Fibroblast of the aortic adventitia (primary cell): ENCODE measurements around the gene PACSIN3. TPM values are rescaled to one million over a fixed set of nuclear protein-coding genes. Genes with fewer than 3 reads are reported as not detected.

Experiments used
- DNase-seq: peaks from one replicate; pipeline ENCODE4 v3.0.0-alpha.2; 2010; ENCODE audit warnings: low read depth
- H3K4me3 ChIP-seq: 2 replicates; pipeline ENCODE4 v1.5.1; 2011; ENCODE audit warnings: low read depth, mild to moderate bottlenecking, control low read depth, low read length, moderate library complexity
- total RNA-seq: library from RNA; depleted of rRNA; stranded (reverse); fragments of >200 nt; gene quantifications from 2 replicates; pipeline ENCODE4 v1.2.3, GENCODE V29; 2012; ENCODE audit warnings: low replicate concordance
- TF ChIP-seq, protein P1 (sequence below): IDR thresholded peaks from 2 replicates; pipeline ENCODE4 v1.5.1; 2011; ENCODE audit warnings: mild to moderate bottlenecking, low read length, control low read depth, inconsistent platforms; ENCODE audit not compliant: insufficient read depth

Gene PACSIN3
- total RNA-seq, 1 donor, result 28.8 TPM

- no peak for DNase-seq
- TF ChIP-seq, protein P1, sequence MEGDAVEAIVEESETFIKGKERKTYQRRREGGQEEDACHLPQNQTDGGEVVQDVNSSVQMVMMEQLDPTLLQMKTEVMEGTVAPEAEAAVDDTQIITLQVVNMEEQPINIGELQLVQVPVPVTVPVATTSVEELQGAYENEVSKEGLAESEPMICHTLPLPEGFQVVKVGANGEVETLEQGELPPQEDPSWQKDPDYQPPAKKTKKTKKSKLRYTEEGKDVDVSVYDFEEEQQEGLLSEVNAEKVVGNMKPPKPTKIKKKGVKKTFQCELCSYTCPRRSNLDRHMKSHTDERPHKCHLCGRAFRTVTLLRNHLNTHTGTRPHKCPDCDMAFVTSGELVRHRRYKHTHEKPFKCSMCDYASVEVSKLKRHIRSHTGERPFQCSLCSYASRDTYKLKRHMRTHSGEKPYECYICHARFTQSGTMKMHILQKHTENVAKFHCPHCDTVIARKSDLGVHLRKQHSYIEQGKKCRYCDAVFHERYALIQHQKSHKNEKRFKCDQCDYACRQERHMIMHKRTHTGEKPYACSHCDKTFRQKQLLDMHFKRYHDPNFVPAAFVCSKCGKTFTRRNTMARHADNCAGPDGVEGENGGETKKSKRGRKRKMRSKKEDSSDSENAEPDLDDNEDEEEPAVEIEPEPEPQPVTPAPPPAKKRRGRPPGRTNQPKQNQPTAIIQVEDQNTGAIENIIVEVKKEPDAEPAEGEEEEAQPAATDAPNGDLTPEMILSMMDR, result no peak
- H3K4me3 ChIP-seq, result no peak overlapping the region
Observed at GRCh38 chr11:47180006-47180787, 6.0 kb downstream of the PACSIN3 start.

GRCh38 chr11:47179655-47179991 is 6.6 kb downstream of the PACSIN3 start:
- peak; percentile 46 for DNase-seq
- TF ChIP-seq, protein P1, result peak; percentile 76
- H3K4me3 ChIP-seq, result no peak overlapping the region

GRCh38 chr11:47178737-47179654 is 7.2 kb downstream of the PACSIN3 start:
- no peak overlapping the region for H3K4me3 ChIP-seq
- TF ChIP-seq, protein P1, result no peak
- no peak for DNase-seq

GRCh38 chr11:47178316-47178715 is 7.9 kb downstream of the PACSIN3 start:
- TF ChIP-seq, protein P1, result no peak
- H3K4me3 ChIP-seq, result no peak overlapping the region
- no peak for DNase-seq

- TF ChIP-seq, protein P1, result no peak
- H3K4me3 ChIP-seq, result no peak overlapping the region
- no peak for DNase-seq
Observed at GRCh38 chr11:47177846-47178245, 8.4 kb downstream of the PACSIN3 start.

DNA sequence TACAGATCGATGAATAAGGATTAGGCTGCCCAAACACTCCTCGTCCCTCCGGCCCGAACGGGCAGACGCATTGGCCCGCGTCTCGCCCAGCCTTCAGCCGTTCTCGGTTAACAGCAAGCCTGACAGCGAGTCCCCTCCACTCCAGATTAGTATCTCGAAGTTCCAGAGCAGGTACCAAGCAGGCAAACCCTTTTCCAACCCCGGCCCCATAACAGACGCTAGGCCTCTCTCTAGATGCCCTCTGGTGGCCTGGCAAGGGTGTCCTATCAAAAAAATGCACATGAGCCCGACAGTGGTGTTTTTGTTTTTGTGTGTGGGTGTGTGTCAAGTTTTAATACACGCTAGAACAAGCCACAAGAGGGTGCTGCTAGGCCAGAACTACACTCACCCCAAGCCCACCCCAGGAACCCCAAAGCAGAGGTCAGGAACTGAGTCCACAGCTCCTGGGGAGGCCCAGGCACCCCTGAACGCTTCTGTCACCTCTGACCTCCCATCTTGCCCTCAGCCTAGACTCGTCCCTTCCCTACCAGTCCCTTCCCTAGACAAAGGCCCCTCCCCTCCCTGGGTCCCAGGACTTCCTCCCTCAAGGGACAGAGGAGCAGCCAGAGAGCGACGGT is 8.9 kb downstream of the PACSIN3 start:
- TF ChIP-seq, protein P1, result peak; percentile 64
- peak; percentile 81 for DNase-seq
- peak overlapping the region; percentile 68 for H3K4me3 ChIP-seq
